Trophoblast cell (in vitro differentiated cells and primary cell): ENCODE results near the gene TMEM26.
"Not testable (repeated sequence)": the region's sequence is repeated elsewhere in the genome, so short reads cannot be mapped to it uniquely, and the experiment has no call there.

Experiments used
- DNase-seq, 2 donors: peaks; one replicate each; pipeline ENCODE4 v3.0.0-alpha.2; 2016
- H2AFZ ChIP-seq: 2 replicates; pipeline ENCODE4 v1.6.1; 2013; ENCODE audit warnings: low read length, moderate library complexity, mild to moderate bottlenecking; ENCODE audit not compliant: insufficient read depth, poor library complexity
- H2AK5ac ChIP-seq: 2 replicates; pipeline ENCODE4 v1.6.1; 2013; ENCODE audit warnings: mild to moderate bottlenecking, low read length
- H2BK120ac ChIP-seq: 2 replicates; pipeline ENCODE4 v1.6.1; 2013; ENCODE audit warnings: low read length, mild to moderate bottlenecking, moderate library complexity; ENCODE audit not compliant: insufficient read depth, poor library complexity
- H2BK12ac ChIP-seq: 2 replicates; pipeline ENCODE4 v1.6.1; 2013; ENCODE audit warnings: mild to moderate bottlenecking, low read length, moderate library complexity
- H2BK5ac ChIP-seq: 2 replicates; pipeline ENCODE4 v1.6.1; 2013; ENCODE audit warnings: low read length, low read depth, moderate library complexity, mild to moderate bottlenecking; ENCODE audit not compliant: poor library complexity
- H3K14ac ChIP-seq: 2 replicates; pipeline ENCODE4 v1.6.1; 2013; ENCODE audit warnings: mild to moderate bottlenecking, low read length
- H3K18ac ChIP-seq: 2 replicates; pipeline ENCODE4 v1.6.1; 2013; ENCODE audit warnings: mild to moderate bottlenecking, low read length
- H3K23ac ChIP-seq: 2 replicates; pipeline ENCODE4 v1.6.1; 2013; ENCODE audit warnings: low read length
- H3K27ac ChIP-seq: 2 replicates; pipeline ENCODE4 v1.5.1; 2013; ENCODE audit warnings: low read depth, mild to moderate bottlenecking, inconsistent platforms, low read length, moderate library complexity
- H3K27me3 ChIP-seq: 2 replicates; pipeline ENCODE4 v1.6.1; 2013; ENCODE audit warnings: inconsistent platforms, mild to moderate bottlenecking, low read length, moderate library complexity; ENCODE audit not compliant: insufficient read depth
- H3K36me3 ChIP-seq, 2 experiments: 1 replicate in 1 of 2; 2 replicates in 1 of 2; pipeline ENCODE4 v1.6.1; 2013; ENCODE audit warnings: low read length in 2 of 2, mild to moderate bottlenecking in 2 of 2, moderate library complexity in 1 of 2; ENCODE audit not compliant: insufficient read depth in 2 of 2, control insufficient read depth in 1 of 2
- H3K4ac ChIP-seq: 2 replicates; pipeline ENCODE4 v1.6.1; 2013; ENCODE audit warnings: low read depth, mild to moderate bottlenecking, low read length, moderate library complexity
- H3K4me1 ChIP-seq, 2 experiments: 1 replicate in 1 of 2; 2 replicates in 1 of 2; pipeline ENCODE4 v1.6.1; 2013; ENCODE audit warnings: low read length in 2 of 2, mild to moderate bottlenecking in 2 of 2, moderate library complexity in 1 of 2; ENCODE audit not compliant: insufficient read depth in 2 of 2, control insufficient read depth in 1 of 2
- H3K4me2 ChIP-seq: 2 replicates; pipeline ENCODE4 v1.6.1; 2013; ENCODE audit warnings: inconsistent platforms, mild to moderate bottlenecking, low read length, moderate library complexity
- H3K4me3 ChIP-seq: 2 replicates; pipeline ENCODE4 v1.5.1; 2013; ENCODE audit warnings: mild to moderate bottlenecking, low read depth, low read length, inconsistent platforms
- H3K79me1 ChIP-seq: one replicate; pipeline ENCODE4 v1.6.1; 2013; ENCODE audit warnings: low read length
- H3K79me2 ChIP-seq: 2 replicates; pipeline ENCODE4 v1.6.1; 2013; ENCODE audit warnings: low read length, mild to moderate bottlenecking; ENCODE audit not compliant: control insufficient read depth, insufficient read depth, poor library complexity
- H3K9ac ChIP-seq: 2 replicates; pipeline ENCODE4 v1.6.1; 2013; ENCODE audit warnings: mild to moderate bottlenecking, low read length
- H3K9me3 ChIP-seq: 2 replicates; pipeline ENCODE4 v1.6.1; 2013; ENCODE audit warnings: low read depth, mild to moderate bottlenecking, control low read depth, inconsistent platforms, low read length; ENCODE audit not compliant: insufficient read depth
- H4K12ac ChIP-seq: 2 replicates; pipeline ENCODE4 v1.6.1; 2013; ENCODE audit warnings: low read depth, mild to moderate bottlenecking, low read length, moderate library complexity
- H4K8ac ChIP-seq: 2 replicates; pipeline ENCODE4 v1.6.1; 2013; ENCODE audit warnings: low read depth, mild to moderate bottlenecking, low read length, moderate library complexity
- H4K91ac ChIP-seq: one replicate; pipeline ENCODE4 v1.6.1; 2013; ENCODE audit warnings: low read depth, mild to moderate bottlenecking, low read length, moderate library complexity
- WGBS: extraction: QIAGEN DNeasy Blood & Tissue Kit; methylation state at CpG from one replicate; pipeline ENCODE4 v1.1.7; 2013; ENCODE audit warnings: missing lambda C conversion rate; ENCODE audit not compliant: insufficient read length, insufficient coverage; ENCODE audit errors: extremely low coverage; 5-methylcytosine and 5-hydroxymethylcytosine counted together

The TMEM26 gene

DNA sequence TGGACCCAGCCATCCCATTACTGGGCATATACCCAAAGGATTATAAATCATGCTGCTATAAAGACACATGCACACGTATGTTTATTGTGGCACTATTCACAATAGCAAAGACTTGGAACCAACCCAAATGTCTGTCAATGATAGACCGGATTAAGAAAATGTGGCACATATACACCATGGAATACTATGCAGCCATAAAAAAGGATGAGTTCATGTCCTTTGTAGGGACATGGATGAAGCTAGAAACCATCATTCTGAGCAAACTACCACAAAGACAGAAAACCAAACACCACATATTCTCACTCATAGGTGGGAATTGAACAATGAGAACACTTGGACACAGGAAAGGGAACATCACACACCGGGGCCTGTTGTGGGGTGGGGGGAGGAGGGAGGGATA, 72.0 kb downstream of the TMEM26 start:
- H4K91ac ChIP-seq, H4K12ac ChIP-seq, H2BK120ac ChIP-seq, H3K9ac ChIP-seq, H4K8ac ChIP-seq, H3K27me3 ChIP-seq, H3K14ac ChIP-seq, H2BK5ac ChIP-seq, DNase-seq, H2AK5ac ChIP-seq, H3K23ac ChIP-seq, H3K27ac ChIP-seq, H3K4me1 ChIP-seq, H2BK12ac ChIP-seq, H3K4ac ChIP-seq, H3K4me2 ChIP-seq, H3K79me2 ChIP-seq, H3K18ac ChIP-seq, H3K36me3 ChIP-seq, H2AFZ ChIP-seq, H3K4me3 ChIP-seq, H3K79me1 ChIP-seq: not testable (repeated sequence)
- peaks cover 12% of the 10 kb centered on the region for H3K9me3 ChIP-seq
- WGBS: no CpG with 5 or more reads among the region's 3 CpGs

DNA sequence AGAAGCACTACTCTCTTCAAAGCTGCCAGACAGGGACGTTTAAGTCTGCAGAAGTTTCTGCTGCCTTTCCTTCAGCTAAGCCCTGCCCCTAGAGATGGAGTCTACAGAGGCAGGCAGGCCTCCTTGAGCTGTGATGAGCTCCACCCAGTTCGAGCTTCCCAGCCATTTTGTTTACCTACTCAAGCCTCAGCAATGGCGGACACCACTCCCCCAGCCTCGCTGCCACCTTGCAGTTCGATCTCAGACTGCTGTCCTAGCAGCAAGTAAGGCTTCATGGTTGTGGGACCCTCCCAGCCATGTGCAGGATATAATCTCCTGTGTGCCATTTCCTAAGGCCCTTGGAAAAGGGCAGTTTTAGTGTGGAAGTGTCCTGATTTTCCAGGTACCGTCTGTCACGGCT, 74.3 kb downstream of the TMEM26 start:
- H3K4me3 ChIP-seq: no peak overlapping the region
- H3K23ac ChIP-seq: no peak overlapping the region
- H3K9ac ChIP-seq: no peak overlapping the region
- no peak overlapping the region for H3K14ac ChIP-seq
- H3K36me3 ChIP-seq: no peaks in the 10 kb centered on the region
- no peaks in the 10 kb centered on the region for H3K79me1 ChIP-seq
- no peak overlapping the region for H4K91ac ChIP-seq
- DNase-seq: no peak
- no peak overlapping the region for H3K18ac ChIP-seq
- no peak overlapping the region for H3K27ac ChIP-seq
- peaks cover 12% of the 10 kb centered on the region for H3K9me3 ChIP-seq
- WGBS: no CpG with 5 or more reads among the region's 7 CpGs
- H2AK5ac ChIP-seq: no peak overlapping the region
- H3K27me3 ChIP-seq: no peaks in the 10 kb centered on the region
- H3K4ac ChIP-seq: no peak overlapping the region
- no peak overlapping the region for H2AFZ ChIP-seq
- no peak overlapping the region for H2BK12ac ChIP-seq
- H4K12ac ChIP-seq: no peak overlapping the region
- H3K79me2 ChIP-seq: no peaks in the 10 kb centered on the region
- no peak overlapping the region for H3K4me2 ChIP-seq
- H2BK5ac ChIP-seq: no peak overlapping the region
- no peaks in the 10 kb centered on the region for H3K4me1 ChIP-seq
- no peak overlapping the region for H4K8ac ChIP-seq
- H2BK120ac ChIP-seq: no peak overlapping the region

DNA sequence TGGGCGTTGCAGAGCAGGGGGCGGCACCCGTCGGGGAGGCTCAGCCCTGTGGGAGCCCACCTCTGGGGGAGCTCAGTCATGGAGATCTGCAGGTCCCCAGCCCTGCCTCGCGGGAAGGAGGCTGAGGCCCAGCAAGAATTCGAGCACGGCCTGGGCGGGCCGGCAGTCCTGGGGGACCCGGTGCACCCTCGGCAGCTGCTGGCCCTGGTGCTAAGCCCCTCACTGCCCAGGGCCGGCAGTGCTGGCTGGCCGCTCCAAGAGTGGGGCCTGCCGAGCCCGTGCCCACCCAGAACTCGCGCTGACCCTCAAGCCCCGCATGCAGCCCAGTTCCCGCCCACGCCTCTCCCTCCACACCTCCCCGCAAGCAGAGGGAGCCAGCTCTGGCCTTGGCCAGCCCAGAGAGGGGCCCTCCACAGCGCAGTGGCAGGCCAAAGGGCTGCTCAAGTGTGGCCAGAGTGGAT, 76.2 kb downstream of the TMEM26 start:
- Histone ChIP-seq H3K79me2 (no peaks in the 10 kb centered on the region), H3K9ac (no peak overlapping the region), H3K27ac (no peak overlapping the region), H3K36me3 (no peaks in the 10 kb centered on the region), H3K18ac (no peak overlapping the region), H2BK12ac (no peak overlapping the region), H3K4me3 (no peak overlapping the region), H4K91ac (no peak overlapping the region), H3K14ac (no peak overlapping the region), H3K9me3 (peaks cover 12% of the 10 kb centered on the region), H2AFZ (no peak overlapping the region), H3K79me1 (no peaks in the 10 kb centered on the region), H2AK5ac (no peak overlapping the region), H3K27me3 (no peaks in the 10 kb centered on the region), H3K4me2 (no peak overlapping the region), H3K4ac (no peak overlapping the region), H3K23ac (no peak overlapping the region), H4K12ac (no peak overlapping the region), H3K4me1 (no peaks in the 10 kb centered on the region), H2BK5ac (no peak overlapping the region), H2BK120ac (no peak overlapping the region), H4K8ac (no peak overlapping the region)
- WGBS: no CpG with 5 or more reads among the region's 23 CpGs
- no peak for DNase-seq

DNA sequence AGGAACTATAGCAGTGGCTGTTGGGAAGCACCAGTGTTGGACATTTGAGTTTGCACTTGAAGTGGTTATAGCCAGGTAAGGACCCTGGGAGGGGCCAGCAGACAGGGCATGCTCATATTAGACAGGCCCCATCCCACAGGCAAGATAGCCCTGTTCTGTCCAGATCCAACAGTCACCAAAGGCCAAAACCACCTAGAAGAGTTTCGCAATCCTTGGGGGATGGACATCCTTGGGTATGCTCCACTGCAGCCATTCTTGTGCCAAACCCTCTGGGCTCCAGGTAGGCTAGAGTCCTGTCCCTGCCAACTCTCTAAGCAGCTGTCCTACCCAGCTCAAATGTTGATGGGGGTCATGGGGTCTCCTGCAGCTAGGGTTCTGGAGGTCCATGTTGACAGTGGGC, 76.8 kb downstream of the TMEM26 start:
- Histone ChIP-seq H4K91ac (no peak overlapping the region), H3K4me2 (no peak overlapping the region), H2AFZ (no peak overlapping the region), H3K27ac (no peak overlapping the region), H3K14ac (no peak overlapping the region), H2BK5ac (no peak overlapping the region), H3K79me2 (no peaks in the 10 kb centered on the region), H3K79me1 (no peaks in the 10 kb centered on the region), H3K4me1 (no peaks in the 10 kb centered on the region), H2BK12ac (no peak overlapping the region), H3K27me3 (no peaks in the 10 kb centered on the region), H3K4ac (no peak overlapping the region), H4K12ac (no peak overlapping the region), H3K23ac (no peak overlapping the region), H3K9me3 (peaks cover 12% of the 10 kb centered on the region), H4K8ac (no peak overlapping the region), H3K4me3 (no peak overlapping the region), H3K18ac (no peak overlapping the region), H3K9ac (no peak overlapping the region), H2BK120ac (no peak overlapping the region), H3K36me3 (no peaks in the 10 kb centered on the region), H2AK5ac (no peak overlapping the region)
- WGBS: no CpG with 5 or more reads among the region's 1 CpG
- no peak for DNase-seq
